Esophagus squamous epithelium (tissue), 4 donors: ENCODE results near the gene POSTN.

Source experiments
- CTCF ChIP-seq, 6 experiments: fragments of 450-650 bp in 4 of 6; fragments of 200-600 bp in 2 of 6; sonication (generic) in 2 of 6; IDR thresholded peaks; one replicate each; pipeline ENCODE4 v1.5.1; 2016 to 2019; ENCODE audit warnings: antibody characterized with exemption in 6 of 6, mild to moderate bottlenecking in 4 of 6, moderate library complexity in 4 of 6
- POLR2A ChIP-seq, 4 donors: fragments of 450-650 bp; IDR thresholded peaks; one replicate each; pipeline ENCODE4 v1.6.1; 2017; ENCODE audit warnings: antibody characterized with exemption in 4 of 4, mild to moderate bottlenecking in 4 of 4, moderate library complexity in 3 of 4

- no peak for TF ChIP-seq CTCF (IDR thresholded peaks at IDR 0.05)
- TF ChIP-seq POLR2A (IDR thresholded peaks at IDR 0.05): no peak
Measured at GRCh38 chr13:37560526-37560925, 38.0 kb downstream of the POSTN start.
